Measurements from ENCODE around the gene ANKK1. TPM values are rescaled to one million over a fixed set of nuclear protein-coding genes. Genes with fewer than 3 reads are reported as not detected.

ANKK1 gene
- total RNA-seq, 1 experiment from 2014 or later = 0.22 TPM

- no peak overlapping the region for H3K4me3 ChIP-seq (replicated peaks in 1 of 2; ENCODE audit: low read depth in 1 of 2, low read length in 2 of 2)
- no peak overlapping the region for H3K27ac ChIP-seq (ENCODE audit: low read depth, low read length)
- BruUV-seq (replicated peaks) = no TSS peak
- POLR2A ChIA-PET = no interaction called here
- ATAC-seq = no peak
- no peak for DNase-seq (ENCODE audit: low read depth, low spot score)
- H2AFZ ChIP-seq (ENCODE audit: low read depth, low read length, poor library complexity, severe bottlenecking) = no peak overlapping the region
- no peaks in the 10 kb centered on the region for H3K9me2 ChIP-seq (ENCODE audit: insufficient read depth)
- H3K4me1 ChIP-seq (ENCODE audit: control insufficient read depth in 1 of 2, insufficient read depth in 2 of 2, low read length in 2 of 2) = no peaks in the 10 kb centered on the region
- CTCF ChIA-PET = no interaction called here
- intact Hi-C loops (cut with micrococcal nuclease) = no loop called here
- no peaks in the 10 kb centered on the region for H4K20me1 ChIP-seq (ENCODE audit: insufficient read depth)
- no peak overlapping the region for H3K9ac ChIP-seq (ENCODE audit: low read length)
- RAD21 ChIA-PET (ENCODE audit: low non-redundant PET in 1 of 2, low total read pairs in 2 of 2, uncharacterized antibody in 2 of 2, unreplicated experiment in 2 of 2) = no interaction called here
- TF ChIP-seq SIN3A (IDR thresholded peaks at IDR 0.05; ENCODE audit: low read depth) = no peak
- TF ChIP-seq EGR1 (IDR thresholded peaks at IDR 0.05; ENCODE audit: low read depth) = no peak
- TF ChIP-seq EZH2 (IDR thresholded peaks at IDR 0.05) = no peak
- TF ChIP-seq EZH2phosphoT487 (IDR thresholded peaks at IDR 0.05; ENCODE audit: borderline replicate concordance) = no peak
- TF ChIP-seq CBX3 (IDR thresholded peaks at IDR 0.05; ENCODE audit: low read depth) = no peak
- no peak for TF ChIP-seq ELF1 (IDR thresholded peaks at IDR 0.05; ENCODE audit: borderline replicate concordance, low read depth)
- no peak for TF ChIP-seq ZFX (IDR thresholded peaks at IDR 0.05)
- no peak for TF ChIP-seq ATF3 (IDR thresholded peaks at IDR 0.05)
- TF ChIP-seq ZNF274 (IDR thresholded peaks at IDR 0.05; ENCODE audit: low read depth, low read length) = no peak
- no peak for TF ChIP-seq POLR2A (IDR thresholded peaks at IDR 0.05; ENCODE audit: borderline replicate concordance, extremely low read depth, insufficient read depth, insufficient read length)
- no peak for TF ChIP-seq FOSL1 (IDR thresholded peaks at IDR 0.05; ENCODE audit: low read depth)
- no peak for TF ChIP-seq POLR2AphosphoS5 (IDR thresholded peaks at IDR 0.05; ENCODE audit: low read depth, low read length)
- TF ChIP-seq SRF (IDR thresholded peaks at IDR 0.05; ENCODE audit: low read depth) = no peak
- no peak for TF ChIP-seq SP1 (IDR thresholded peaks at IDR 0.05; ENCODE audit: low read depth)
- no peaks in the 10 kb centered on the region for H3K36me3 ChIP-seq (ENCODE audit: control insufficient read depth in 1 of 2, insufficient read depth in 2 of 2, low read length in 2 of 2)
- no peaks in the 10 kb centered on the region for H3K9me3 ChIP-seq (ENCODE audit: control insufficient read depth in 1 of 2, insufficient read depth in 1 of 2, low read depth in 1 of 2, low read length in 2 of 2)
- peaks cover 20% of the 10 kb centered on the region for H3K27me3 ChIP-seq (ENCODE audit: insufficient read depth, low read length)
- H3K4me2 ChIP-seq (ENCODE audit: low read length) = no peak overlapping the region
- H3K79me2 ChIP-seq (ENCODE audit: insufficient read depth, low read length) = no peaks in the 10 kb centered on the region
These were observed 33.2 kb downstream of the ANKK1 start for GRCh38 chr11:113420808-113421207.

GRCh38 chr11:113426686-113427085 lies 39.1 kb downstream of the ANKK1 start:
- BruUV-seq (replicated peaks) = no TSS peak
- H3K9ac ChIP-seq (ENCODE audit: low read length) = no peak overlapping the region
- intact Hi-C loops (cut with micrococcal nuclease) = no loop called here
- H3K9me2 ChIP-seq (ENCODE audit: insufficient read depth) = no peaks in the 10 kb centered on the region
- DNase-seq (ENCODE audit: low read depth, low spot score) (no peak), ATAC-seq (no peak)
- no peaks in the 10 kb centered on the region for H4K20me1 ChIP-seq (ENCODE audit: insufficient read depth)
- no peaks in the 10 kb centered on the region for H3K9me3 ChIP-seq (ENCODE audit: control insufficient read depth in 1 of 2, insufficient read depth in 1 of 2, low read depth in 1 of 2, low read length in 2 of 2)
- H3K27me3 ChIP-seq (ENCODE audit: insufficient read depth, low read length) = no peaks in the 10 kb centered on the region
- H2AFZ ChIP-seq (ENCODE audit: low read depth, low read length, poor library complexity, severe bottlenecking) = no peak overlapping the region
- H3K4me2 ChIP-seq (ENCODE audit: low read length) = no peak overlapping the region
- H3K4me1 ChIP-seq (ENCODE audit: control insufficient read depth in 1 of 2, insufficient read depth in 2 of 2, low read length in 2 of 2) = no peaks in the 10 kb centered on the region
- ChIA-PET POLR2A (no interaction called here), RAD21 (ENCODE audit: low non-redundant PET in 1 of 2, low total read pairs in 2 of 2, uncharacterized antibody in 2 of 2, unreplicated experiment in 2 of 2) (no interaction called here), CTCF (no interaction called here)
- no peaks in the 10 kb centered on the region for H3K36me3 ChIP-seq (ENCODE audit: control insufficient read depth in 1 of 2, insufficient read depth in 2 of 2, low read length in 2 of 2)
- no peak overlapping the region for H3K27ac ChIP-seq (ENCODE audit: low read depth, low read length)
- H3K4me3 ChIP-seq (replicated peaks in 1 of 2; ENCODE audit: low read depth in 1 of 2, low read length in 2 of 2) = no peak overlapping the region
- H3K79me2 ChIP-seq (ENCODE audit: insufficient read depth, low read length) = no peaks in the 10 kb centered on the region
- TF ChIP-seq SP1 (IDR thresholded peaks at IDR 0.05; ENCODE audit: low read depth) (no peak), CTCF (IDR thresholded peaks at IDR 0.05 in 2 of 3, conservative IDR thresholded peaks at IDR 0.05 in 1 of 3; ENCODE audit: borderline replicate concordance in 1 of 3, insufficient read depth in 1 of 3, low read depth in 2 of 3, low read length in 2 of 3) (no peak), MAX (IDR thresholded peaks at IDR 0.05) (no peak), ZNF274 (IDR thresholded peaks at IDR 0.05; ENCODE audit: low read depth, low read length) (no peak), ELF1 (IDR thresholded peaks at IDR 0.05; ENCODE audit: borderline replicate concordance, low read depth) (no peak), FOSL1 (IDR thresholded peaks at IDR 0.05; ENCODE audit: low read depth) (no peak), TCF7L2 (IDR thresholded peaks at IDR 0.05; ENCODE audit: borderline replicate concordance, extremely low read depth, insufficient read depth, insufficient read length) (no peak), ATF3 (IDR thresholded peaks at IDR 0.05) (no peak), CBX3 (IDR thresholded peaks at IDR 0.05; ENCODE audit: low read depth) (no peak), RAD21 (IDR thresholded peaks at IDR 0.05; ENCODE audit: low read depth) (no peak), SRF (IDR thresholded peaks at IDR 0.05; ENCODE audit: low read depth) (no peak), ZFX (IDR thresholded peaks at IDR 0.05) (no peak), POLR2AphosphoS5 (IDR thresholded peaks at IDR 0.05; ENCODE audit: low read depth, low read length) (no peak), YY1 (IDR thresholded peaks at IDR 0.05; ENCODE audit: extremely low read depth, insufficient replicate concordance, low read depth, low read length) (no peak), EGR1 (IDR thresholded peaks at IDR 0.05; ENCODE audit: low read depth) (no peak), CEBPB (IDR thresholded peaks at IDR 0.05; ENCODE audit: low read depth) (no peak), EZH2 (IDR thresholded peaks at IDR 0.05) (no peak)

Measured in HCT116 (cell line).